Neural crest cell (in vitro differentiated cells): Measurements from ENCODE around the gene CDK9. TPM values are rescaled to one million over a fixed set of nuclear protein-coding genes. Genes with fewer than 3 reads are reported as not detected.

ENCODE experiments used
- DNase-seq: peaks from one replicate; pipeline ENCODE4 v3.0.0; 2021; ENCODE audit warnings: low read depth, mixed read lengths, low spot score
- H3K27ac Mint-ChIP-seq: one replicate; pipeline ENCODE4 v1.8.0; 2021; ENCODE audit warnings: mild to moderate bottlenecking, mixed read lengths; ENCODE audit not compliant: unreplicated experiment
- H3K27me3 Mint-ChIP-seq: 2 replicates; pipeline ENCODE4 v1.8.0; 2021; ENCODE audit warnings: low read depth, mild to moderate bottlenecking, mixed read lengths
- H3K36me3 Mint-ChIP-seq: 2 replicates; pipeline ENCODE4 v1.8.0; 2021; ENCODE audit warnings: low read depth, mild to moderate bottlenecking, mixed read lengths
- H3K4me1 Mint-ChIP-seq: 2 replicates; pipeline ENCODE4 v1.8.0; 2021; ENCODE audit warnings: mixed read lengths
- H3K4me3 Mint-ChIP-seq: one replicate; pipeline ENCODE4 v1.8.0; 2021; ENCODE audit warnings: mild to moderate bottlenecking, mixed read lengths
- H3K9me3 Mint-ChIP-seq: 2 replicates; pipeline ENCODE4 v1.8.0; 2021; ENCODE audit warnings: mixed read lengths
- total RNA-seq: library from RNA; stranded (reverse); gene quantifications from 2 replicates; pipeline ENCODE4 v1.2.1, GENCODE V29; 2021
- TF ChIP-seq, protein P1 (sequence below): fragments of 200-600 bp; sonication (generic); conservative IDR thresholded peaks from 2 replicates; pipeline ENCODE4 v1.5.0; 2021; ENCODE audit warnings: antibody characterized with exemption, mild to moderate bottlenecking

CDK9 gene
- total RNA-seq, 1 donor from 2014 or later, result 84.8 TPM

GRCh38 chr9:127815512-127816361 is 29.9 kb downstream of the CDK9 start:
- Mint-ChIP-seq H3K27me3 (no peaks in the 10 kb centered on the region), H3K4me3 (no peak overlapping the region), H3K27ac (peak overlapping the region; percentile 71), H3K36me3 (no peaks in the 10 kb centered on the region), H3K9me3 (no peaks in the 10 kb centered on the region), H3K4me1 (peaks cover 12% of the 10 kb centered on the region)
- TF ChIP-seq, protein P1, sequence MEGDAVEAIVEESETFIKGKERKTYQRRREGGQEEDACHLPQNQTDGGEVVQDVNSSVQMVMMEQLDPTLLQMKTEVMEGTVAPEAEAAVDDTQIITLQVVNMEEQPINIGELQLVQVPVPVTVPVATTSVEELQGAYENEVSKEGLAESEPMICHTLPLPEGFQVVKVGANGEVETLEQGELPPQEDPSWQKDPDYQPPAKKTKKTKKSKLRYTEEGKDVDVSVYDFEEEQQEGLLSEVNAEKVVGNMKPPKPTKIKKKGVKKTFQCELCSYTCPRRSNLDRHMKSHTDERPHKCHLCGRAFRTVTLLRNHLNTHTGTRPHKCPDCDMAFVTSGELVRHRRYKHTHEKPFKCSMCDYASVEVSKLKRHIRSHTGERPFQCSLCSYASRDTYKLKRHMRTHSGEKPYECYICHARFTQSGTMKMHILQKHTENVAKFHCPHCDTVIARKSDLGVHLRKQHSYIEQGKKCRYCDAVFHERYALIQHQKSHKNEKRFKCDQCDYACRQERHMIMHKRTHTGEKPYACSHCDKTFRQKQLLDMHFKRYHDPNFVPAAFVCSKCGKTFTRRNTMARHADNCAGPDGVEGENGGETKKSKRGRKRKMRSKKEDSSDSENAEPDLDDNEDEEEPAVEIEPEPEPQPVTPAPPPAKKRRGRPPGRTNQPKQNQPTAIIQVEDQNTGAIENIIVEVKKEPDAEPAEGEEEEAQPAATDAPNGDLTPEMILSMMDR, result no peak
- DNase-seq, result no peak

DNA sequence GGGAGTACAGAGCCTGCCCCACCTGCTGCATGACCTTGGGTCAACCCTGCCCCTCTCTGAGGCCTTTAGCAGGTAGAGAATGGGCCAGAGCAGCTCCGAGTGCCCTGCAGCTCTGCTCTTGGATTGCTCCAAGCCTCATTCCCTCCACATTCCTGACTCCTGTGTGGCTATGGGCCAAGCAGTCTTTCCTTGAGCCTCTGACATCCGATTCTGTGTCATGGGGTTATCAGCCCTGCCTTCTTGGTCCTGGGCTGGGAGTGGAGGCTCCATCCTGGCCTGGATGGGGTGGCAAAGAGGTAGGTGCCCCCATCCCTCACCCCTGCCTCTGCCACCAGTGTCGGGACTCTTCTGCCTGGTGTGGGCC is 30.5 kb downstream of the CDK9 start:
- Mint-ChIP-seq H3K36me3 (no peaks in the 10 kb centered on the region), H3K27ac (no peak overlapping the region), H3K4me1 (peaks cover 12% of the 10 kb centered on the region), H3K27me3 (no peaks in the 10 kb centered on the region), H3K4me3 (no peak overlapping the region), H3K9me3 (no peaks in the 10 kb centered on the region)
- no peak for DNase-seq
- TF ChIP-seq, protein P1, result no peak

DNA sequence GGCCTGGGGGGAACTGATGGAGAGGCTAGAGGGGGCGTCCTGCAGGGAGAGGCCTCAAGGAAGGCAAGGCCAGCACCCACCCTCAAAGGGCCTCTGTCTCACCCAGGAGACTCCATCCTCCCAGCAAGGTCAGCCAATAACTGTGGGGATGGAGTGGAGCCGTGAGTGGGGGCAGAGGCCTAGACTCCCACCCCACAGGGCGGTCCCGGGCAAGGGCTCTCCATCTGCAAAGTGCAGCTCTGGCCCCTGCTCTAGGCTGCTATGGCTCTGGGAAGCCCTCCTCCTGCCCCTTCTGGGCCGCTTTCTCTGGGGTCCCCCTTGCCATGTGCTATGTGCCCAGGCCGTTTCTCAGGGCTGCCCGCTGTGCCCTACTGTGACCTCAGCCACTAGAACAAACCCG is 30.9 kb downstream of the CDK9 start:
- TF ChIP-seq, protein P1, result no peak
- no peak overlapping the region for H3K27ac Mint-ChIP-seq
- DNase-seq, result no peak
- no peaks in the 10 kb centered on the region for H3K27me3 Mint-ChIP-seq
- peaks cover 12% of the 10 kb centered on the region for H3K4me1 Mint-ChIP-seq
- no peaks in the 10 kb centered on the region for H3K9me3 Mint-ChIP-seq
- H3K36me3 Mint-ChIP-seq, result no peaks in the 10 kb centered on the region
- H3K4me3 Mint-ChIP-seq, result no peak overlapping the region

DNA sequence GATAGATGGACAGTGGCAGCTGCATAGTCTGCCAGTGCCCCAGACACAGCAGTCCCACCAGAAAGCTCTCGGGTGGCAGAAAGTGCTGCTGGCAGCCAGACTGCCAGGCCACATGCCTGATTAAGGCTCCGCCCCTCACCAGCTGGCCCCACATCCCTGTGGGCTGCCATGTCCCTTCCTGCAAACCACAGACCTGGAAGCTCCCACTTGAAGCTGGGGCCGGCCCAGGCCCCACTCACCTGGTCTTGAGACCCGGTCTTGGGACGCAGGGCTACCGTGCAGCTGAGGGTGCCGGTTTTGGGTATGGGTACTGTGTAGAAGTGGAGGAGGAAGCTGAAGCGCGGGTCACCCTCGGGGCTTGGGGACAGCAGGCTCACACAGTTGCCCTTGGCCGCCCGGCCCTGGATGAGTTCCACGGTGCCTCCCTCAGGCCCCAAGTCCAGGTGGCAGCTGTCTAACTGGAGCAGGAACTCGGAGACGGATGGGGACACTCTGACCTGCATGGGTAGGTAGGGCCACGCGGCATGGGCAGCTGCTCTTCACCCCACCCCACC is 32.1 kb downstream of the CDK9 start:
- Mint-ChIP-seq H3K27ac (no peak overlapping the region), H3K4me1 (peaks cover 12% of the 10 kb centered on the region), H3K9me3 (no peaks in the 10 kb centered on the region), H3K4me3 (no peak overlapping the region), H3K36me3 (no peaks in the 10 kb centered on the region), H3K27me3 (no peaks in the 10 kb centered on the region)
- DNase-seq, result no peak
- TF ChIP-seq, protein P1, result no peak

- peak overlapping the region; percentile 13 for H3K27ac Mint-ChIP-seq
Observed at GRCh38 chr9:127818574-127818973, 32.7 kb downstream of the CDK9 start.

More at GRCh38 chr9:127818574-127818973, 32.7 kb downstream of the CDK9 start:
- no peaks in the 10 kb centered on the region for H3K36me3 Mint-ChIP-seq
- H3K4me1 Mint-ChIP-seq, result peaks cover 10% of the 10 kb centered on the region
- no peak overlapping the region for H3K4me3 Mint-ChIP-seq
- no peaks in the 10 kb centered on the region for H3K27me3 Mint-ChIP-seq
- H3K9me3 Mint-ChIP-seq, result no peaks in the 10 kb centered on the region
- DNase-seq, result no peak
- TF ChIP-seq, protein P1, result no peak
